Measurements from ENCODE around the gene C16orf95. TPM values are rescaled to one million over a fixed set of nuclear protein-coding genes. Genes with fewer than 3 reads are reported as not detected.
A peak's percentile ranks its signal among the peaks of the same experiment; 100 is the strongest.
"Not testable (repeated sequence)": the region's sequence is repeated elsewhere in the genome, so short reads cannot be mapped to it uniquely, and the experiment has no call there.

C16orf95 gene
- total RNA-seq, 1 experiment from 2014 or later, result 4.4 TPM

DNA sequence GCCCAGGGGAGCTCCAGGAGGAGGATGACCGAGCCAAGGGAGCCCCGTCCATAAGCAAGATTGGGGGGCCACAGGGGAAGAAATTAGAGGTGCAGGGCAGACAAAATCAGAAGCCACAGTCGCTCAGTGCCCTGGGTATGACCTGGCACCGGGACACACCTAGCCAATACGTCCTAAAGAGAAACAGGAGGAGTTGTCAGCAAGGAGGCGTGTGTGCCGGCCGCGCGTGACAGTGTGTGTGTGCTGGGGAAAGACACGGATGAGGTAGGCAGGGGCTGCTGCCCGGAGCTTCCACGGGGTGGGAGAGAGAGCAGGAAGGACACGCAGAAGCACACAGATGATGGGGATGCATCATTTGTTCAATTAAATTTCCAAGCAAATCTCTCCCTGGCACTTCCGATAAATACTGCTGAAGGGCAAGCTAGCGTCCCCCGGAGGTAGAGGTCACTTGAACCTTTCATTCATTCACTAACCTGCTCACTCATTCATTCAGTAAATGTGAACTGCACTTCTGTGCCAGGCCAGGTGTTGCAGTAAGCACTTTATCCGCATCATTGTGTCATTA, 38.0 kb downstream of the C16orf95 start:
- no peak for DNase-seq
- no peaks in the 10 kb centered on the region for H3K36me3 ChIP-seq (replicated peaks; ENCODE audit: control insufficient read depth, insufficient read depth, low read length)
- H3K4me3 ChIP-seq (ENCODE audit: insufficient read depth, low read depth, low read length), result no peak overlapping the region
- no peaks in the 10 kb centered on the region for H3K27me3 ChIP-seq (ENCODE audit: control insufficient read depth, insufficient read depth, low read length)

DNA sequence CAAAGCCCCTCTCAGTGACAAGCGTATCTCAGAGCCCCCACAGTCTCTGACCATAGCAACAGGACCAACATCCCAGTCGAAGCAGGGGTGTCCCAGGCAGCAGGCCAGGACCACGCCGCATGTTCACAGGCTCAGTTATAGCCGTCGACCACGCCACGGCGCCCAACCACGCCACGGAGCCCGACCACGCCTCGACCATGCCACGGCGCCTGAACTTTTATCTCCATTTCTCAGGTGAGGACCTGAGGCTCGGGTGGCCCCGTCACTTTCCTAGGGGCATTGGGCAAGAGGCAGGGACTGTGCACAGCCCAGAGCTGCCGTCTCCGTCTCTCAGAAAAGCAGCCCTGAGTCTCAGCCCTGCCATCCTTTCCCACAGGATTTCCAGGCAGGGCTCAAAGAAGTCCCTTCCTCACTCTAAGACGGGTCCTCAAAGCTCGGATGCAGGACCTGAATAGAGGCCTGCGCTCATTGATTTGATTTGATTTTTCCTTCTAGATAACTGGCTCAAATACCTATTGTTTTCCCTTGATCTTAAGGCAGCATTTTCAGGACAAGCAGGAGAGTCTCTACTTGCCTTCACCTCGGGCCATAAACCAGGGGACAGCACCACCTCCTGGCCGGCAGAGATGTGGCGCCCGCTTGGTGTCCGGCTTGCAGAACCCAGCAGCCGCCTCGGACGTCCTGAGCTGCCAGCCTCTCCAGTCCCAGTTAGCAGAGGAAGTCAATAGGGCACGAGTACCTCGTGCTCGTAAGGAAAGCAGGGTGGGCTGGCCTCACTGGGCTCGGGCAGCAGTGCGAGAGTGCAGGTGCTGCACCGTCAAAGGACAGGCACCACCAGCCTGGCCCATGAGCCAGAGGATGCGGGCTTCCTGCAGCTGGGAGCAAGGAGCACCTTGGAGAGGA, 38.8 kb downstream of the C16orf95 start:
- Histone ChIP-seq H3K36me3 (replicated peaks; ENCODE audit: control insufficient read depth, insufficient read depth, low read length) (no peaks in the 10 kb centered on the region), H3K27me3 (ENCODE audit: control insufficient read depth, insufficient read depth, low read length) (no peaks in the 10 kb centered on the region), H3K4me3 (ENCODE audit: insufficient read depth, low read depth, low read length) (no peak overlapping the region)
- DNase-seq, result peak; percentile 96

DNA sequence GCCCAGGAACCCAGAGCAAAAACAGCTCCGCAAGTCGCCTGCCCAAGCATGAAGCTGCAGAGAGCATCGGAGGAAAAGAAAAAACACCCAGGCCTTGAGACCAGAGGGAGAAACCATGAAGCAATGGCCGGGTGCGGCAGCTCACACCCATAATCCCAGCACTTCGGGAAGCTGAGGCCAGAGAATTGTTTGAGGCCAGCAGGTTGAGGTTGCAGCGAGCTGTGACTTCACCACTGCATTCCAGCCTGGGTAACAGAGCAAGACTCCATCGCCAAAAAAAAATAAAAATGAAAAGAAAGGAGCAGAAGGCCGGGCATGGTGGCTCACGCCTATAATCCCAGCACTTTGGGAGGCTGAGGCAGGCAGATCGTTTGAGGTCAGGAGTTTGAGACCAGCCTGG, 40.3 kb downstream of the C16orf95 start:
- Histone ChIP-seq H3K36me3 (replicated peaks; ENCODE audit: control insufficient read depth, insufficient read depth, low read length) (no peaks in the 10 kb centered on the region), H3K4me3 (ENCODE audit: insufficient read depth, low read depth, low read length) (no peak overlapping the region), H3K27me3 (ENCODE audit: control insufficient read depth, insufficient read depth, low read length) (no peaks in the 10 kb centered on the region)
- DNase-seq, result no peak

DNA sequence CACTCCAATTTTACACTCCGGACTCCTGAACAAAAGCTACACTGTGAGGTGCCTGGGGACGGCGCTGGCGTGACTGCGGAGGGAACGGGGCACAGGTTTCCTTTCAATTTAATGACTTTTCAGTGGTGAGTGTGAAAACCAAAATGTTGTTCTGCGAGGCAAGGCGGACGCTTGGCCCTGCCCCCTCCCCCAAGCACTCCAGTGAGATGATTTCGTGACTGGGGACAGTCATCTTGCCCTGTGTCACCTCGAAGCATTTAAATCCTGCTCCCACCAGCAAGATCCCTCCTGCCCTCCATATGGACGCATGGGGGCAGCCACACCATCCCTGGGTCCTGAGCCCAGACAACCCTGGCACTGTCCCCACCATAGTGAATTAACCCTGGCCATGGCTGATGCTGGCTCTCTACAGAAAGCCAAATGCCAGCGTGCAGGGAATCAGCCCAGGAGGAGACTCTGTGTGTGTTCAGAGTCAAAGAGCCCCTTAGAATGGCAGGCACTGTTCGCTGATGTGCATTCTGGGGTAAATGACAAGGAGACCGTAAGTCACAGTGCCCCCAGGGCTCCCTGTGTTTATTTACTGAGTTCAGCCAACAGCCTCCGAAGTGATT, 41.0 kb downstream of the C16orf95 start:
- Histone ChIP-seq H3K27me3 (ENCODE audit: control insufficient read depth, insufficient read depth, low read length) (no peaks in the 10 kb centered on the region), H3K36me3 (replicated peaks; ENCODE audit: control insufficient read depth, insufficient read depth, low read length) (no peaks in the 10 kb centered on the region), H3K4me3 (ENCODE audit: insufficient read depth, low read depth, low read length) (no peak overlapping the region)
- no peak for DNase-seq

DNA sequence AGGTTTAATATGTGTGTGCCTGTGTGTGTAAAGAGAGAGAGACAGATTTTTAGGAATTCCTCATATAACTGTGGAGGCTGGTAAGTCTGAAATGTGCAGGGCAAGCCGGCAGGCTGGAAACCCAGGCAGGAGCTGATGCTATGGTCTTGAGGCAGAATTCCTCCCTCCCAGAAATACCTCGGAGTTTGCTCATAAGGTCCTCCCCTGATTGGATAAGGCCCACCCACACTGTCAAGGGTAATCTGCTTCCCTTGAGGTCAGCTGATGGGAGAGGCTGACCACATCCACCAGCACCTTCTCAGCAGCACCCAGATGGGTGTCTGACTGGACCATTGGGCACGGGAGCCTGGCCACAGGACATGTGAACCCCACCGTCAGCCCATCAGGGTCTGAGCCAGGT, 42.4 kb downstream of the C16orf95 start:
- H3K36me3 ChIP-seq (replicated peaks; ENCODE audit: control insufficient read depth, insufficient read depth, low read length), result no peaks in the 10 kb centered on the region
- no peak overlapping the region for H3K4me3 ChIP-seq (ENCODE audit: insufficient read depth, low read depth, low read length)
- no peaks in the 10 kb centered on the region for H3K27me3 ChIP-seq (ENCODE audit: control insufficient read depth, insufficient read depth, low read length)
- DNase-seq, result no peak

DNA sequence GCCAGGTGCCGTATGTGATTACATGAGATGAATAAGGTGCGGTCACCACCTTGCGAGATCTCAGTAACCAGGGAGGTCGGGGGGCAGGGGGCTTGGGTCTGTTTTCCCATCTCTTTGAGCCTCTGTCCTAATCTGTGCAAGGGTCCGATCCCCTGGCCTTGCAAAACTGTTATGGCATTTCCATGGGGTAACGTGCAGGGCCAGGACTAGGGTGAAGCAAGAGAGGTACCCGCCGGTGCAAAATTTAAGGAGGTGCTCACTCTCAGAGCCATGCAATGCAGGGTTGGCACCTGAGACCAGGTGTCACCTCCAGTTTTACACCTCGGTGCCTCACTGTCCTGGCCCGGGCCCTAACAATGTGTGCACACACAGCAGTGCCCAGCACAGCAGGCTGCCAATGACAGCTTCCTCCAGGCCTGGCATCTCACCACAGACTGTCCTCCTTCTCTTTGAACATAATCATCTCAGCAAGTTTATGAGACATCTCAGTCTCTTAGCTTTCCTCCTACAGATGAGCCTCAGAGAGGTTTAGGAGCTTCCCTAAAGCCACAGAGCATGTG, 43.6 kb downstream of the C16orf95 start:
- H3K36me3 ChIP-seq (replicated peaks; ENCODE audit: control insufficient read depth, insufficient read depth, low read length), result no peaks in the 10 kb centered on the region
- H3K4me3 ChIP-seq (ENCODE audit: insufficient read depth, low read depth, low read length), result no peak overlapping the region
- DNase-seq, result no peak
- no peaks in the 10 kb centered on the region for H3K27me3 ChIP-seq (ENCODE audit: control insufficient read depth, insufficient read depth, low read length)

- Histone ChIP-seq H3K36me3 (replicated peaks; ENCODE audit: control insufficient read depth, insufficient read depth, low read length) (no peaks in the 10 kb centered on the region), H3K4me3 (ENCODE audit: insufficient read depth, low read depth, low read length) (no peak overlapping the region), H3K27me3 (ENCODE audit: control insufficient read depth, insufficient read depth, low read length) (no peaks in the 10 kb centered on the region)
- DNase-seq, result no peak
Measured at GRCh38 chr16:87271256-87271655, 45.9 kb downstream of the C16orf95 start.

DNA sequence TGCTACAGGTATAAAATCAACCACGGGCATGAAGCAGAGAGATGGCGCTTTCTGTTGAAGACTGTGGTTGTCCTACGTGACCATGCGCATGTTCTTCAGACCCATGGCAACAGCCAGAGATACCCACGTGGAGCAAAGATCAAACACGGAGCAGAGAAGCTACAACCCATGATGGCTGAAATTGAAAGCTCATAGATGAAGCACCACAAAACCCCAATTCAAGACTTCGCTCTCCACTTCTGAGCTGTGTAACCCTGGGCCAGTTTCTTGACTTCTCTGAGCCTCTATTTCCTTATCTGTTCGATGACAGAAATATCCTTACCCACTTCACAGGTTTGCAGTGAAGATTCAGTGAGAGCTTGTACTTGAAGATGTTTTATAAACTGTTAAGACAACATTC, 49.6 kb downstream of the C16orf95 start:
- H3K36me3 ChIP-seq (replicated peaks; ENCODE audit: control insufficient read depth, insufficient read depth, low read length), result no peaks in the 10 kb centered on the region

GRCh38 chr16:87266846-87267245, 50.3 kb downstream of the C16orf95 start:
- Histone ChIP-seq H3K27me3 (ENCODE audit: control insufficient read depth, insufficient read depth, low read length) (no peaks in the 10 kb centered on the region), H3K4me3 (ENCODE audit: insufficient read depth, low read depth, low read length) (no peak overlapping the region), H3K36me3 (replicated peaks; ENCODE audit: control insufficient read depth, insufficient read depth, low read length) (no peaks in the 10 kb centered on the region)
- no peak for DNase-seq

More for the DNA sequence above, 49.6 kb downstream of the C16orf95 start:
- no peak overlapping the region for H3K4me3 ChIP-seq (ENCODE audit: insufficient read depth, low read depth, low read length)
- H3K27me3 ChIP-seq (ENCODE audit: control insufficient read depth, insufficient read depth, low read length), result no peaks in the 10 kb centered on the region
- no peak for DNase-seq

GRCh38 chr16:87265261-87265660, 51.9 kb downstream of the C16orf95 start:
- no peak overlapping the region for H3K4me3 ChIP-seq (ENCODE audit: insufficient read depth, low read depth, low read length)
- no peaks in the 10 kb centered on the region for H3K36me3 ChIP-seq (replicated peaks; ENCODE audit: control insufficient read depth, insufficient read depth, low read length)
- H3K27me3 ChIP-seq (ENCODE audit: control insufficient read depth, insufficient read depth, low read length), result no peaks in the 10 kb centered on the region
- no peak for DNase-seq

GRCh38 chr16:87264634-87265033, 52.6 kb downstream of the C16orf95 start:
- Histone ChIP-seq H3K4me3 (ENCODE audit: insufficient read depth, low read depth, low read length) (no peak overlapping the region), H3K27me3 (ENCODE audit: control insufficient read depth, insufficient read depth, low read length) (no peaks in the 10 kb centered on the region), H3K36me3 (replicated peaks; ENCODE audit: control insufficient read depth, insufficient read depth, low read length) (no peaks in the 10 kb centered on the region)
- no peak for DNase-seq

- no peak overlapping the region for H3K4me3 ChIP-seq (ENCODE audit: insufficient read depth, low read depth, low read length)
- DNase-seq, result no peak
- no peaks in the 10 kb centered on the region for H3K27me3 ChIP-seq (ENCODE audit: control insufficient read depth, insufficient read depth, low read length)
- no peaks in the 10 kb centered on the region for H3K36me3 ChIP-seq (replicated peaks; ENCODE audit: control insufficient read depth, insufficient read depth, low read length)
Measured at GRCh38 chr16:87263418-87264052, 53.7 kb downstream of the C16orf95 start.

DNA sequence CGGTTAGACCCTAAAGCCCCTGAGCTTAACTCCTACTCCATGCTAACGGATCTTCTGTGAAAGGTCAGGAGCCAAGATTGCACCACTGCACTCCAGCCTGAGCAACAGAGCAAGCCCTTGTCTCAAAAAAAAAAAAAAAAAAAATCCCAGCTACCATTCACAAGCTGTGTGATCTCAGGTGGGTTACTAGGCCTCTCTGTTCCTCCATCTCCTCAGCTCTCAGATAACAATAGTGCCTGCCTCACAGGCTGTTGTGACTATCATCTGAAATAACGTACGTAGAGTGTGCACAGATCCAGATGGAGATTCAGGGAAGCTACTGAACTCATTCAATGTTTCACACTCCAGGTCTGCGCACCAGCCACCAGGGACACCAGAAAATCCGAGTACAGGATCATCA, 57.8 kb downstream of the C16orf95 start:
- DNase-seq, result no peak
- no peaks in the 10 kb centered on the region for H3K36me3 ChIP-seq (replicated peaks; ENCODE audit: control insufficient read depth, insufficient read depth, low read length)
- H3K4me3 ChIP-seq (ENCODE audit: insufficient read depth, low read depth, low read length), result no peak overlapping the region
- no peaks in the 10 kb centered on the region for H3K27me3 ChIP-seq (ENCODE audit: control insufficient read depth, insufficient read depth, low read length)

DNA sequence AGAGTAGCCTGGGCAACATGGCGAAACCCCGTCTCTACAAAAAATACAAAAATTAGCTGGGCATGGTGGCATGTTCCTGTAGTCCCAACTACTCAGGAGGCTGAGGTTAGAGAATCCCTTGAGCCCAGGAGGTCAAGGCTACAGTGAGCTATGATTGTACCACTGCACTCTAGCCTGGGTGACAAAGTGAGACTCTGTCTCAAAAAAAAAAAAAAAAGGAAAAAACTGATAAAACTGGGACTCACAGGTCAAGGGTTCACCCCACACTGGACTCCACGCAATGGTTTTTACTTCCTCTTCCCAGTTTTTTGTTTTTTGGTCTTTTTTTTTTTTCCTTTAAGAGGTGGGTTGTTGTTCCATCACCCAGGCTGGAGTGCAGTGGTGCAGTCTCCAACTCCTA, 58.5 kb downstream of the C16orf95 start:
- H3K4me3 ChIP-seq (ENCODE audit: insufficient read depth, low read depth, low read length); H3K36me3 ChIP-seq (replicated peaks; ENCODE audit: control insufficient read depth, insufficient read depth, low read length); DNase-seq; H3K27me3 ChIP-seq (ENCODE audit: control insufficient read depth, insufficient read depth, low read length): not testable (repeated sequence)
